ENCODE data around the gene DLX3. TPM values are rescaled to one million over a fixed set of nuclear protein-coding genes. Genes with fewer than 3 reads are reported as not detected.
A peak's percentile ranks its signal among the peaks of the same experiment; 100 is the strongest.

The DLX3 gene
- total and polyA plus RNA-seq, 2 of the 8 experiments (the other 6 are each of a cell fraction or from before 2014, with no cell fraction given): 0.15 to 0.20 TPM

DNA sequence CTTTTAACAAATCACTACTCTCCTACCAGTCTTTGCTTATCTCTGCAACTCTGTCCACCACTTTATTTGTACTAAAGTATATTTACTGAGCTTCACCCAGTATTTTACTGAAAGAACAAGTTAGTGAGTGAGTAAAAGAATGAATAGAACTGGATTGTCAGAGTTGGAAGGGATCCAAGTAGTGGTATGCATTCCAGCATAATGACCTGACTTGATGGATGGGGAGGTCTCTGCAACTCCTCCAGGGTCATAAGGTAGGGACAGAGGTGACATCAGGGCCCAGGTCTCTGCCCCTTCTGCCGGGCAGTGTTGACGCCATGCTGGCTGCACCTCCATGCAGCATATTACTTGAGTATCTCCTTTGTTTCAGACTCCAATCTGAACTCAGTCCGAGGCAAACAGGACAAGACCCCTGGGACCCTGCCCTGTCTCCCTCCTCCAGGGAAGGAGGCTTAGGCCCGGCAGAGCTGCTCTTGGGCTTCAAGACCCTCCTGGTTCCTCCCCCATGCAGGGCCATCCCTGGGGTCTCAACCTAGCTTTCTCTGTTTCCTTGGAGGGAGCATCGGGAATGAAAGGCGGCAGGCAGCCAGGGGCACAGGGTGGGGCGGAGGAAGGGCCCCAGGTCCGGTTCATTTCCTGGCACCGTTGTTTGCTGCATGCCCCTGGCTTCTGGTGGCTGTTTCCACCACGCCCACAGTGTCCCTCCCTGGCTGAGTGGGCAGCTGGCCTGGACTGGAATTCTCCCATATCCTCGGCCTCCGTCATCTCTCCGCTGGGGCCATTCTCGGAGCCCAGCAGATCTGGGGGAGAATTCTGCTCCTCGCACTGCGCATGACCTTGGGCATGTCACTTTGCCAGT, 48.5 kb upstream of the DLX3 start:
- FAIRE-seq (no peak), DNase-seq (ENCODE audit: low read depth in 1 of 2, low spot score in 2 of 2) (no peak)
- ChIA-PET CTCF (ENCODE audit: partially characterized antibody) (interaction anchor here (0.8 to 1.0 kb wide), 3 partner anchors 8 to 44 kb away, joined by 3 read pairs; no protein-coding TSS in a partner anchor), POLR2A (ENCODE audit: partially characterized antibody) (interaction anchor here (0.6 to 1.5 kb wide), 2 partner anchors 12 to 13 kb away, joined by 3 to 4 read pairs; no protein-coding TSS in a partner anchor)
- Histone ChIP-seq H4K5ac (ENCODE audit: insufficient read length, low read depth, low read length) (no peak overlapping the region), H3K4me2 (ENCODE audit: insufficient read depth in 1 of 2, low read depth in 2 of 2, low read length in 2 of 2) (no peak overlapping the region), H2BK20ac (ENCODE audit: low read length) (no peak overlapping the region), H3K23me2 (ENCODE audit: low read depth, low read length) (no peaks in the 10 kb centered on the region), H3K23ac (ENCODE audit: insufficient read length) (no peak overlapping the region), H3K36me3 (ENCODE audit: control insufficient read depth in 2 of 4, insufficient read depth in 4 of 4, low read length in 3 of 4) (no peaks in the 10 kb centered on the region), H4K8ac (ENCODE audit: extremely low read depth, insufficient read depth, low read length) (peak overlapping the region; percentile 78; the same call in 1 of the 2 replicates), H3K18ac (ENCODE audit: extremely low read depth, low read length) (no peak overlapping the region), H3K4me3 (ENCODE audit: extremely low read depth in 1 of 4, insufficient read depth in 2 of 4, low read depth in 3 of 4, low read length in 4 of 4) (no peak overlapping the region), H3K9ac (replicated peaks in 1 of 4; ENCODE audit: extremely low read depth in 1 of 4, low read depth in 3 of 4, low read length in 3 of 4) (no peak overlapping the region), H3K79me2 (ENCODE audit: control insufficient read depth in 1 of 2, insufficient read depth in 2 of 2, low read length in 2 of 2) (no peaks in the 10 kb centered on the region), H3K27ac (ENCODE audit: low read depth, low read length) (no peak overlapping the region), H2AK5ac (ENCODE audit: low read depth, low read length) (no peak overlapping the region), H2BK5ac (ENCODE audit: low read depth, low read length) (no peak overlapping the region), H2BK15ac (ENCODE audit: low read length) (no peak overlapping the region), H2BK120ac (replicated peaks; ENCODE audit: low read depth, low read length) (no peak overlapping the region), H3K4ac (replicated peaks; ENCODE audit: insufficient read length, low read depth, low read length) (no peak overlapping the region), H3K79me1 (ENCODE audit: low read depth, low read length) (no peaks in the 10 kb centered on the region), H4K20me1 (replicated peaks in 1 of 2; ENCODE audit: control insufficient read depth in 1 of 2, insufficient read depth in 2 of 2, low read length in 2 of 2) (no peaks in the 10 kb centered on the region), H3K9me3 (ENCODE audit: insufficient read depth in 2 of 2, low read depth in 1 of 2, low read length in 1 of 2) (no peaks in the 10 kb centered on the region), H3K4me1 (replicated peaks in 1 of 4; ENCODE audit: control insufficient read depth in 3 of 4, insufficient read depth in 4 of 4, low read length in 3 of 4) (peaks cover 0 to 8% (median 3%) of the 10 kb centered on the region in 4 experiments; a peak in 4 of 7 replicates), H2AFZ (ENCODE audit: low read length) (no peak overlapping the region), H4K91ac (replicated peaks; ENCODE audit: insufficient read length, low read length) (no peak overlapping the region), H2BK12ac (ENCODE audit: low read depth, low read length) (no peak overlapping the region), H3K14ac (ENCODE audit: insufficient read length) (no peak overlapping the region), H3K27me3 (replicated peaks in 1 of 4; ENCODE audit: control insufficient read depth in 3 of 4, extremely low read depth in 1 of 4, insufficient read depth in 3 of 4, low read length in 3 of 4) (no peaks in the 10 kb centered on the region; a peak in 1 of 7 replicates), H3K56ac (replicated peaks; ENCODE audit: insufficient read length, low read depth, low read length) (no peak overlapping the region)
- 86% methylated on average over 16 of the region's 16 CpGs; no CpG with 5 or more reads in 1 of the 2 experiments for WGBS, 2 experiments (ENCODE audit: extremely low coverage in 1 of 2, insufficient coverage in 1 of 2, insufficient read length in 1 of 2, insufficient replicate concordance in 2 of 2, low coverage in 1 of 2, low lambda C conversion rate in 2 of 2, missing lambda C conversion rate in 1 of 2)
- TF ChIP-seq YY1 (IDR thresholded peaks at IDR 0.05; ENCODE audit: low read depth, low read length) (no peak), CREB1 (IDR thresholded peaks at IDR 0.05) (no peak), CHD2 (IDR thresholded peaks at IDR 0.05; ENCODE audit: low read length) (no peak), KDM1A (IDR thresholded peaks at IDR 0.05; ENCODE audit: borderline replicate concordance, low read length) (no peak), CBX5 (IDR thresholded peaks at IDR 0.05; ENCODE audit: low read depth, low read length) (no peak), JUN (IDR thresholded peaks at IDR 0.05; ENCODE audit: low read depth, low read length) (no peak), SP1 (IDR thresholded peaks at IDR 0.05; ENCODE audit: low read depth, low read length) (no peak), CTBP2 (IDR thresholded peaks at IDR 0.05; ENCODE audit: borderline replicate concordance, insufficient read depth, insufficient read length, low read length) (no peak), PHF8 (conservative IDR thresholded peaks at IDR 0.05; ENCODE audit: low read depth, low read length) (no peak), ASH2L (IDR thresholded peaks at IDR 0.05; ENCODE audit: low read length) (no peak), NANOG (IDR thresholded peaks at IDR 0.05; ENCODE audit: insufficient read depth, low read depth, low read length, poor library complexity, severe bottlenecking) (no peak)
- TF ChIP-seq, protein P1, sequence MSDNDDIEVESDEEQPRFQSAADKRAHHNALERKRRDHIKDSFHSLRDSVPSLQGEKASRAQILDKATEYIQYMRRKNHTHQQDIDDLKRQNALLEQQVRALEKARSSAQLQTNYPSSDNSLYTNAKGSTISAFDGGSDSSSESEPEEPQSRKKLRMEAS (IDR thresholded peaks at IDR 0.05): no peak
